Activated T-cell treated with anti-CD3 and anti-CD28 coated beads for 48 hours (primary cell): ENCODE measurements around the gene HOXC9.

Experiments used
- DNase-seq: peaks from one replicate; pipeline ENCODE4 v3.0.0-alpha.2; 2020; ENCODE audit warnings: low read depth

HOXC9 gene

DNA sequence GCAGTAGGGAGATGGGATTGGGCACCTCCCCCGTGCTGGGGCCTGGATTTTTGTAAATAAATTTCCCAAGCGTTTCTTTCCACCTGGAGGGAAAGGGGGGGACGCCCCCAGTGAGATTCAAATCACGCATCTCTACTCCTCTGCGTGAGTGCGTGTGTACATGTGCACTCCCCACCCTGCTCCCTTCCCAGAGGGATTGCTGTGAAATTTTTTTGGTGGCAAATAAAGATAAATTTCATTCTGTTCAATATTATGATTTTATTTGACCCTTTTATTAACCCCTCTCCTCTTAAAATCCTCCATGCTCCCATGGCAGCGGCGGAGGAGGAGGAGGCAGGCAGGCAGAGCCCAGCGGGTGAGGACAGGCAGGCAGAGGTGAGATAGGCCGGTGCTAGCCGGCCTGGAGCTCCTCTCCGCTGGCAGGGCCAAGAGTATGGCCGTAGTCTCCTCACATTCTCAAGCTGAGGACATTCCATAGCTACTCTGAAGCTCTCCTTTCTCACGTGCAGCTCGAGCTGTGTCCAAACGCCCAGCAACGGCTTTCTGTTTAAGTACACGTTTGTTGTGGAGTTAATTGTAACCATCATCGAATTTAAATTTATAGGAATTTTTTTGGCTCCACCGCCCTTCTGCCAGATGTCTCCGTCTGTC is 23.7 kb upstream of the HOXC9 start:
- DNase-seq, result no peak

- no peak for DNase-seq
Observed at GRCh38 chr12:53976823-53977595, 23.0 kb upstream of the HOXC9 start.

DNA sequence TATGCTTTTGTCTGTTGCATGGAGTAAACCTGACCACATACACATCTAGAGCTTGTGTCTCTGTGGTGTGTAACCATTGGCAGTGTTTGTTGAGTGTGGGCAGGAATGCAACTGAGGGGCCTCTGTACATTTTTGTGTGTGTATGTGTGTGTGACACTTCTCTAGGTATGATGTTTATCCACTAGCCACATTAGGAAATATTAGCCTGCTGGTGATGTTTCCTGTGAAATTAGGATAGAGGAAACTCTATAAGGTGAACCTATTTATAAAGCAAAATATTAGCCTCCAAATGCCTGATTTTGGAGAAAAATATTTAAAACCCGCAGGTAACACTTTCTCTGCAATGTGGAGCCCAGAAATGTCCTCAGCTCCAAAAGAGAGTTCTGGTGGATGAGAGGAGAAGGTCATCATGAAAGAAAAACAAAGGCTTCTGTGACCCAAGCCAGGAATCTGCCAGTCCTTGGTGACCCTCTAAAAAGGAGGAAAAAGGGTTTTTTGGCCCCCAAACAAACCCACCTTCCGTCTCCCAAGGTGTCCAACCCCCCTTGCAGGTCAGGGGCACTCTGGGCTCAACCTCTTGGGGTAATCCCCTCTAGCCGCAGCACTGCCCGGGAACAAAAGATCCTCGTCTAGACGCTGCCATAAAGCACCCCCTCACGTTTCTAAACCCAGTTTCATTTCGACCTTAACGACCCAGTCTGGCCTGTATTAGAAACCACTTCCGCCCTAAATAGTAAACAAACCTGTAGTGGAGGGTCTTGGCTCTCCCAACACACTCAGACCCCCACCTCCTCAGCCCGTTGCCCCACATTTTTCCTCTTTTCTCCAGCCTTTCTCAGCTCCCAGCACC is 22.1 kb upstream of the HOXC9 start:
- no peak for DNase-seq

GRCh38 chr12:53978477-53979356 is 21.2 kb upstream of the HOXC9 start:
- DNase-seq, result no peak

GRCh38 chr12:53980104-53980801 is 19.7 kb upstream of the HOXC9 start:
- DNase-seq, result no peak

GRCh38 chr12:53980802-53981496 is 19.0 kb upstream of the HOXC9 start:
- DNase-seq, result no peak

- no peak for DNase-seq
Observed at GRCh38 chr12:53981634-53982565, 18.1 kb upstream of the HOXC9 start.

GRCh38 chr12:53982648-53983567 is 17.1 kb upstream of the HOXC9 start:
- no peak for DNase-seq

DNA sequence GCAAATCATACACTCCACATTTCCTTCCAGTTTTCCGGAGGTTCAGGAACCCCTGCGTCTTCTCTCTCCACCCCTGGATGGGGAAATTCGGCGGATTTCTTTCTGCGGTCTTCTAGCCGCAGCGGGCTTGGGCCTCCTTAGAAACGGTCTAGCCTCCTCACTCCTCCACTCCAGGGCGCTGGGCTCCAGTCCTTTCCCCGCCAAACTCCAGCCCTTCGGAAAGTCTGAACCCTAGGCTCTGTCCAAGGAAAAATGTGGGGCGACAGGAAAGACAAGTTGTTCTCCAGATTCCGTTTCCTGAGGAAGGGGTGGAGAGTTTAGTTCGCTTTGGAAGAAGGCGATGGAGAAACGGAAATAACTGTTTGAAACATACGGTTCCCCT is 16.4 kb upstream of the HOXC9 start:
- DNase-seq, result no peak

GRCh38 chr12:53983950-53984572 is 15.9 kb upstream of the HOXC9 start:
- DNase-seq, result no peak

DNA sequence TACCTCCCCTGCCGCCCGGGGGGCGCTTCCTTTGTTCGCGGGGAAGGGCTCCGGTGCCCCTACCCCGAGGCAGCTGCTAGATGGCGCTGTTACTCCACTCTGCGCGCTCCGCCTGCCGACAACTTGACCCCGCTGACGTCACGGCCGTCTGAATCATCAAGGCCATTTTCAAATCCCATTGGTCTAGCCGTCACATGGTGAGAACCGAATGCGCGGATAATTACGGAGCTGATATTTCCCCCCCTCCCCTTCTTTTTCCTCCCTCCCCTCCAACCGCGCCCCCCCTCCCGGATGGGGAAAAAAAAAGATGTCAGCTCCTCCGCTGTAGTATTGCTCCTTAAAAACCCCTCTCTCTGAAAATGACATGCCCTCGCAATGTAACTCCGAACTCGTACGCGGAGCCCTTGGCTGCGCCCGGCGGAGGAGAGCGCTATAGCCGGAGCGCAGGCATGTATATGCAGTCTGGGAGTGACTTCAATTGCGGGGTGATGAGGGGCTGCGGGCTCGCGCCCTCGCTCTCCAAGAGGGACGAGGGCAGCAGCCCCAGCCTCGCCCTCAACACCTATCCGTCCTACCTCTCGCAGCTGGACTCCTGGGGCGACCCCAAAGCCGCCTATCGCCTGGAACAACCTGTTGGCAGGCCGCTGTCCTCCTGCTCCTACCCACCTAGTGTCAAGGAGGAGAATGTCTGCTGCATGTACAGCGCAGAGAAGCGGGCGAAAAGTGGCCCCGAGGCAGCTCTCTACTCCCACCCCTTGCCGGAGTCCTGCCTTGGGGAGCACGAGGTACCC is 14.9 kb upstream of the HOXC9 start, which contains the start of gene HOXC10:
TSS of gene HOXC10 (plus strand) at position 246 of the 791 bp plus-strand sequence. CDS start at position 360, 114 bp downstream.
- DNase-seq, result peak; percentile 84

DNA sequence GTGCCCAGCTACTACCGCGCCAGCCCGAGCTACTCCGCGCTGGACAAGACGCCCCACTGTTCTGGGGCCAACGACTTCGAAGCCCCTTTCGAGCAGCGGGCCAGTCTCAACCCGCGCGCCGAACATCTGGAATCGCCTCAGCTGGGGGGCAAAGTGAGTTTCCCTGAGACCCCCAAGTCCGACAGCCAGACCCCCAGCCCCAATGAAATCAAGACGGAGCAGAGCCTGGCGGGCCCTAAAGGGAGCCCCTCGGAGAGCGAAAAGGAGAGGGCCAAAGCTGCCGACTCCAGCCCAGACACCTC is 14.3 kb upstream of the HOXC9 start:
- no peak for DNase-seq

GRCh38 chr12:53985994-53986685 is 13.8 kb upstream of the HOXC9 start:
- no peak for DNase-seq

GRCh38 chr12:53986686-53987483 is 13.1 kb upstream of the HOXC9 start:
- DNase-seq, result no peak

DNA sequence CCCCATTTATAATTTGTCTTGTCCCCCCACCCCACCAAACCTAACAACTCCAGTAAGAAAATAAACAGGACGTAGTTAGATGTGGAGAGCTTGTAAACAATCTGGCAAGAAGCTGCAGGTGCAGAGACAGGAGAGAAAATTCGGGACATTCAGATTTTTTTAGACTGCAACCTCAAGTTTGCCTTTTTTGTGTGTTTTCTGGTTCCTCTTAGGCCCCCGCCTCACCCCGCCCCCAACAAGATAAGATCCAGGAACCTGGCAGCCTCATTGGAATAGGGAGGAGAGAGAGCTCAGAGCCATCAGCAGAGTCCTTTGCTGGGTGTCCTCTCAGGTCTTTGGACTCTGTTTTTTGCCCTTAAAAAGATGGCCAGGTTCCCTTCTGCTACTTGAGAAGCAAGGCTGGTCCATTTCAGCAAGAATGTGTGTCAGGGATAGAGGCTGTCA is 12.2 kb upstream of the HOXC9 start:
- DNase-seq, result no peak
